Transverse colon (tissue), 4 donors: Measurements from ENCODE around the gene C1QB. TPM values are rescaled to one million over a fixed set of nuclear protein-coding genes. Genes with fewer than 3 reads are reported as not detected.

Experiments
- DNase-seq: peaks from one replicate; pipeline ENCODE4 v3.0.0-alpha.2; 2019
- H3K27ac ChIP-seq, 4 donors: fragments of 200-600 bp; sonication (generic); 2 replicates each; pipeline ENCODE4 v1.5.1; 2016 to 2018; ENCODE audit warnings: inconsistent platforms in 4 of 4
- H3K27me3 ChIP-seq: fragments of 200-600 bp; sonication (generic); 2 replicates; pipeline ENCODE4 v1.5.1; 2017; ENCODE audit warnings: inconsistent platforms
- H3K36me3 ChIP-seq, 4 donors: fragments of 200-600 bp; sonication (generic); 2 replicates each; pipeline ENCODE4 v1.5.1; 2017 to 2019; ENCODE audit warnings: inconsistent platforms in 4 of 4
- H3K4me1 ChIP-seq, 4 donors: fragments of 200-600 bp; sonication (generic); 2 replicates each; pipeline ENCODE4 v1.5.1; 2017 to 2020; ENCODE audit warnings: inconsistent platforms in 4 of 4
- H3K4me3 ChIP-seq, 4 donors: fragments of 200-600 bp; sonication (generic); 1 replicate in 1 of 4; 2 replicates in 3 of 4; pipeline versions ENCODE4 v1.5.1 to v1.6.1; 2017 to 2019; ENCODE audit warnings: inconsistent platforms in 4 of 4
- H3K9me3 ChIP-seq, 2 donors: fragments of 200-600 bp; sonication (generic); 2 replicates each; pipeline ENCODE4 v1.5.1; 2017 to 2019; ENCODE audit warnings: inconsistent platforms in 2 of 2
- CTCF ChIP-seq, 5 experiments: fragments of 200-600 bp in 3 of 5; fragments of 450-650 bp in 2 of 5; sonication (generic) in 3 of 5; IDR thresholded peaks; 1 replicate in 2 of 5; 2 replicates in 3 of 5; pipeline ENCODE4 v1.5.1; 2016 to 2017; ENCODE audit warnings: antibody characterized with exemption in 5 of 5, inconsistent platforms in 3 of 5, mild to moderate bottlenecking in 2 of 5, moderate library complexity in 1 of 5
- EP300 ChIP-seq: sonication (generic); formaldehyde crosslinking; IDR thresholded peaks from one replicate; pipeline ENCODE4 v1.6.1; 2017; ENCODE audit warnings: antibody characterized with exemption, low read depth
- POLR2A ChIP-seq: fragments of 450-650 bp; IDR thresholded peaks from one replicate; pipeline ENCODE4 v1.6.1; 2016; ENCODE audit warnings: antibody characterized with exemption, mild to moderate bottlenecking, moderate library complexity
- POLR2AphosphoS5 ChIP-seq, 3 donors: sonication (generic); formaldehyde crosslinking; IDR thresholded peaks; one replicate each; pipeline ENCODE4 v1.6.1; 2016; ENCODE audit warnings: antibody characterized with exemption in 3 of 3
- WGBS, 2 donors: methylation state at CpG; one replicate each; pipeline ENCODE4 v1.1.5; 2018; ENCODE audit warnings: low coverage in 1 of 2; 5-methylcytosine and 5-hydroxymethylcytosine counted together
- in situ Hi-C, 4 donors: fragments of 200-750 bp; cut with MboI; loops; one replicate each; pipeline versions ENCODE4 v1.15.0 to v1.15.1; 2017; ENCODE audit warnings: low sequenced_read_pairs in 3 of 4, low pct_ligation_motif_present in 1 of 4, low pct_unique_long_range_greater_than_20kb in 1 of 4
- intact Hi-C: fragments of 100-400 bp; cut with DNase I; formaldehyde crosslinking; loops from one replicate; pipeline ENCODE4 v1.15.1; 2023; ENCODE audit warnings: low total_unique reads
- total RNA-seq, 4 donors: library from RNA; depleted of rRNA; stranded (reverse); fragments of >200 nt; gene quantifications; one replicate each; pipeline ENCODE4 v1.1.0, GENCODE V29; 2016

Gene C1QB
- total RNA-seq, 4 donors from 2014 or later, result 62.9 to 163 (median 118) TPM

- Histone ChIP-seq H3K4me3 (no peak overlapping the region), H3K27me3 (peaks cover 6% of the 10 kb centered on the region), H3K27ac (no peak overlapping the region), H3K36me3 (no peaks in the 10 kb centered on the region), H3K9me3 (no peaks in the 10 kb centered on the region), H3K4me1 (peaks cover 0 to 8% (median 0%) of the 10 kb centered on the region in 4 donors)
- 75 to 83% methylated on average over 1 of the region's 1 CpG for WGBS, 2 donors
- intact Hi-C loops, result no loop called here
- in situ Hi-C loops, result loop anchor here in 2 of 4 donors (25.0 kb wide), 1 partner anchor 204 kb away; no protein-coding TSS in a partner anchor
- DNase-seq, result no peak
- TF ChIP-seq CTCF (IDR thresholded peaks at IDR 0.05), result no peak
- no peak for TF ChIP-seq EP300
- TF ChIP-seq POLR2AphosphoS5 (IDR thresholded peaks at IDR 0.05), result no peak
- TF ChIP-seq POLR2A, result no peak
Measured at GRCh38 chr1:22683547-22683946, 30.5 kb downstream of the C1QB start.

- Histone ChIP-seq H3K9me3 (no peaks in the 10 kb centered on the region), H3K27ac (no peak overlapping the region), H3K27me3 (peaks cover 6% of the 10 kb centered on the region), H3K4me3 (no peak overlapping the region), H3K4me1 (peaks cover 0 to under 1% (median 0%) of the 10 kb centered on the region in 4 donors), H3K36me3 (no peaks in the 10 kb centered on the region)
- 63 to 67% methylated on average over 5 to 10 of the region's 10 CpGs for WGBS, 2 donors
- no peak for DNase-seq
- intact Hi-C loops (no loop called here), in situ Hi-C loops (loop anchor here in 2 of 4 donors (25.0 kb wide), 1 partner anchor 202 kb away; no protein-coding TSS in a partner anchor)
- TF ChIP-seq POLR2AphosphoS5 (IDR thresholded peaks at IDR 0.05) (no peak), CTCF (IDR thresholded peaks at IDR 0.05) (no peak), POLR2A (no peak), EP300 (no peak)
Measured at GRCh38 chr1:22685591-22686059, 32.6 kb downstream of the C1QB start.

- no peaks in the 10 kb centered on the region for H3K4me1 ChIP-seq
- no peak overlapping the region for H3K4me3 ChIP-seq
- no peak overlapping the region for H3K27ac ChIP-seq
- in situ Hi-C loops, result loop anchor here in 2 of 4 donors (25.0 kb wide), 1 partner anchor 200 kb away; no protein-coding TSS in a partner anchor
- H3K36me3 ChIP-seq, result no peaks in the 10 kb centered on the region
- no peaks in the 10 kb centered on the region for H3K9me3 ChIP-seq
- no peak for DNase-seq
- peaks cover 6% of the 10 kb centered on the region for H3K27me3 ChIP-seq
- TF ChIP-seq CTCF (IDR thresholded peaks at IDR 0.05) (no peak), EP300 (no peak), POLR2AphosphoS5 (IDR thresholded peaks at IDR 0.05) (no peak), POLR2A (no peak)
- intact Hi-C loops, result no loop called here
- 64 to 100% methylated on average over 1 to 2 of the region's 2 CpGs for WGBS, 2 donors
Measured at GRCh38 chr1:22687191-22687590, 34.2 kb downstream of the C1QB start.

GRCh38 chr1:22688466-22688865, 35.4 kb downstream of the C1QB start:
- intact Hi-C loops (no loop called here), in situ Hi-C loops (loop anchor here in 2 of 4 donors (25.0 kb wide), 1 partner anchor 199 kb away; no protein-coding TSS in a partner anchor)
- H3K4me1 ChIP-seq, result no peaks in the 10 kb centered on the region
- no peaks in the 10 kb centered on the region for H3K36me3 ChIP-seq
- no peak overlapping the region for H3K4me3 ChIP-seq
- H3K9me3 ChIP-seq, result no peaks in the 10 kb centered on the region
- peaks cover 6% of the 10 kb centered on the region for H3K27me3 ChIP-seq
- no peak overlapping the region for H3K27ac ChIP-seq
- no peak for DNase-seq
- TF ChIP-seq POLR2AphosphoS5 (IDR thresholded peaks at IDR 0.05), result no peak
- no peak for TF ChIP-seq EP300
- TF ChIP-seq CTCF (IDR thresholded peaks at IDR 0.05), result no peak
- no peak for TF ChIP-seq POLR2A
